Panc1 (cell line): ENCODE data around the gene CSF1R. TPM values are rescaled to one million over a fixed set of nuclear protein-coding genes. Genes with fewer than 3 reads are reported as not detected.

Source experiments
- ATAC-seq: fragments of 200-7000 bp; cut with Tn5 transposase; 2 replicates; pipeline ENCODE4 v1.9.1; 2020; ENCODE audit warnings: mild to moderate bottlenecking, moderate library complexity
- BruUV-seq: library from RNA; stranded (reverse); fragments of 400-500 nt; replicated peaks from 2 replicates; lab custom pipeline; 2021; lab: Mats Ljungman, UMichigan
- CTCF ChIA-PET: fragments of 300-600 bp; sonication (Branson Sonifier 250); formaldehyde crosslinking; loops from one replicate; lab custom pipeline; 2022; ENCODE audit warnings: antibody characterized with exemption; lab: Charles Lee
- POLR2A ChIA-PET: fragments of 300-600 bp; sonication (Branson Sonifier 250); formaldehyde crosslinking; loops from one replicate; lab custom pipeline; 2022; ENCODE audit warnings: antibody characterized with exemption; lab: Charles Lee
- DNase-seq: peaks from one replicate; pipeline ENCODE4 v3.0.0-alpha.2; 2010; ENCODE audit warnings: low read depth, low spot score
- H3K27ac ChIP-seq: 2 replicates; pipeline ENCODE4 v1.5.1; 2011; ENCODE audit warnings: mild to moderate bottlenecking, low read length, inconsistent platforms
- H3K27me3 ChIP-seq: fragments of 200-500 bp; sonication (Bioruptor generic); 2 replicates; pipeline ENCODE4 v1.6.0; 2014; ENCODE audit warnings: low read length, inconsistent platforms; ENCODE audit not compliant: control insufficient read depth, insufficient read depth
- H3K36me3 ChIP-seq: fragments of 200-500 bp; sonication (Bioruptor generic); 2 replicates; pipeline ENCODE4 v1.5.1; 2014; ENCODE audit warnings: inconsistent platforms, mild to moderate bottlenecking, low read length, moderate library complexity; ENCODE audit not compliant: control insufficient read depth, insufficient read depth
- H3K4me1 ChIP-seq: 2 replicates; pipeline ENCODE4 v1.5.1; 2011; ENCODE audit warnings: inconsistent platforms, mild to moderate bottlenecking, low read length, moderate library complexity; ENCODE audit not compliant: control insufficient read depth, insufficient read depth
- H3K4me3 ChIP-seq, 2 experiments: 2 replicates each; pipeline ENCODE4 v1.5.1; 2011 to 2012; ENCODE audit warnings: low read depth in 2 of 2, low read length in 2 of 2, mild to moderate bottlenecking in 2 of 2, inconsistent platforms in 1 of 2, moderate library complexity in 1 of 2
- H3K9me3 ChIP-seq: fragments of 200-500 bp; sonication (Bioruptor generic); 2 replicates; pipeline ENCODE4 v1.5.1; 2014; ENCODE audit warnings: low read depth, mild to moderate bottlenecking, inconsistent platforms, low read length, moderate library complexity; ENCODE audit not compliant: control insufficient read depth, insufficient read depth
- POLR2AphosphoS5 ChIP-seq: IDR thresholded peaks from 2 replicates; pipeline ENCODE4 v1.6.1; 2012; ENCODE audit warnings: mild to moderate bottlenecking, low read depth, low read length, moderate library complexity
- SIN3A ChIP-seq: IDR thresholded peaks from 2 replicates; pipeline ENCODE4 v1.6.1; 2012; ENCODE audit warnings: low read depth, mild to moderate bottlenecking, low read length, moderate library complexity, borderline replicate concordance; ENCODE audit not compliant: insufficient read depth
- TCF7L2 ChIP-seq: IDR thresholded peaks from 2 replicates; pipeline ENCODE4 v1.6.1; 2011; ENCODE audit warnings: mild to moderate bottlenecking, low read depth, low read length, inconsistent platforms
- in situ Hi-C: cut with HindIII; loops from 2 replicates; pipeline ENCODE4 v1.10.0; 2016; ENCODE audit warnings: low sequenced_read_pairs, low pct_unique_long_range_greater_than_20kb
- intact Hi-C: fragments of 100-400 bp; cut with micrococcal nuclease; formaldehyde crosslinking; loops from one replicate; pipeline ENCODE4 v1.10.0; 2022; ENCODE audit not compliant: unreplicated experiment
- total RNA-seq: library from RNA; stranded (reverse); gene quantifications from one replicate; pipeline ENCODE4 v1.2.1, GENCODE V29; 2021; ENCODE audit not compliant: unreplicated experiment
- TF ChIP-seq, protein P1 (sequence below), 2 experiments: IDR thresholded peaks; 2 replicates each; pipeline ENCODE4 v1.6.1; 2011 to 2012; ENCODE audit warnings: low read depth in 2 of 2, control low read depth in 1 of 2, low read length in 1 of 2, mild to moderate bottlenecking in 1 of 2, moderate library complexity in 1 of 2; ENCODE audit not compliant: insufficient read depth in 1 of 2
- TF ChIP-seq, protein P2 (sequence below): fragments of 450-650 bp; IDR thresholded peaks from 2 replicates; pipeline ENCODE4 v1.5.1; 2017; ENCODE audit warnings: mild to moderate bottlenecking

CSF1R gene
- total RNA-seq, 1 experiment from 2014 or later: 0.05 TPM

DNA sequence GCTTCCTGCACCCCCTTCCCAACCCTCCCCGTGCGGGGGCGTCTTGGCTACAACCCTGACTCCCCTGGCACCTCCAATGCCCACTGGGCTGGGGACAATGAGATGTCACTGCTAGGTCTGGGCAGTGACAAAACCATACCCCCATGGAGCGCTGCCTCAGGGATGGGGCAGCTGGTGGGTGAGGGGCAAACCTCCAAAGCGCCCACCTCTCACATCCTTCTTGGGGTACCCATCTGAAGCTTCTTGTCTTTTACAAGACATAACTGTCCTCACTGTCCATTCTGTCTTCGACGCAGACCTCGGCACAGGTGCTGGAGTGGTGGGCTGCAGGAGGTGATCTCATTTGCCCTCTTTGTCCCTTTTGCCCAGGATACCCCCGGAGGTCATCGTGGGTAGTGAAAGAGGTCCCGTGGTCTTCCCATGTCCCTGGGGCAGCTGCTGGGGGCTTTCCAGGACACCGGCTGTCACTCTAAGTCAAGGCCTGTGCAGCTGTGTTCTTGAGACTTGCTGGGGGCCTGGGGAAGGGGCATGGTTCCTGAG, 27.8 kb upstream of the CSF1R start:
- in situ Hi-C loops: no loop called here
- intact Hi-C loops: no loop called here
- peaks cover 7% of the 10 kb centered on the region for H3K4me1 ChIP-seq
- no peaks in the 10 kb centered on the region for H3K9me3 ChIP-seq
- H3K4me3 ChIP-seq: no peak overlapping the region
- H3K27ac ChIP-seq: no peak overlapping the region
- DNase-seq: no peak
- POLR2A ChIA-PET: no interaction called here
- ATAC-seq: no peak
- TF ChIP-seq, protein P1, sequence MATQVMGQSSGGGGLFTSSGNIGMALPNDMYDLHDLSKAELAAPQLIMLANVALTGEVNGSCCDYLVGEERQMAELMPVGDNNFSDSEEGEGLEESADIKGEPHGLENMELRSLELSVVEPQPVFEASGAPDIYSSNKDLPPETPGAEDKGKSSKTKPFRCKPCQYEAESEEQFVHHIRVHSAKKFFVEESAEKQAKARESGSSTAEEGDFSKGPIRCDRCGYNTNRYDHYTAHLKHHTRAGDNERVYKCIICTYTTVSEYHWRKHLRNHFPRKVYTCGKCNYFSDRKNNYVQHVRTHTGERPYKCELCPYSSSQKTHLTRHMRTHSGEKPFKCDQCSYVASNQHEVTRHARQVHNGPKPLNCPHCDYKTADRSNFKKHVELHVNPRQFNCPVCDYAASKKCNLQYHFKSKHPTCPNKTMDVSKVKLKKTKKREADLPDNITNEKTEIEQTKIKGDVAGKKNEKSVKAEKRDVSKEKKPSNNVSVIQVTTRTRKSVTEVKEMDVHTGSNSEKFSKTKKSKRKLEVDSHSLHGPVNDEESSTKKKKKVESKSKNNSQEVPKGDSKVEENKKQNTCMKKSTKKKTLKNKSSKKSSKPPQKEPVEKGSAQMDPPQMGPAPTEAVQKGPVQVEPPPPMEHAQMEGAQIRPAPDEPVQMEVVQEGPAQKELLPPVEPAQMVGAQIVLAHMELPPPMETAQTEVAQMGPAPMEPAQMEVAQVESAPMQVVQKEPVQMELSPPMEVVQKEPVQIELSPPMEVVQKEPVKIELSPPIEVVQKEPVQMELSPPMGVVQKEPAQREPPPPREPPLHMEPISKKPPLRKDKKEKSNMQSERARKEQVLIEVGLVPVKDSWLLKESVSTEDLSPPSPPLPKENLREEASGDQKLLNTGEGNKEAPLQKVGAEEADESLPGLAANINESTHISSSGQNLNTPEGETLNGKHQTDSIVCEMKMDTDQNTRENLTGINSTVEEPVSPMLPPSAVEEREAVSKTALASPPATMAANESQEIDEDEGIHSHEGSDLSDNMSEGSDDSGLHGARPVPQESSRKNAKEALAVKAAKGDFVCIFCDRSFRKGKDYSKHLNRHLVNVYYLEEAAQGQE (IDR thresholded peaks at IDR 0.05; ENCODE audit: insufficient read depth in 1 of 2, low read depth in 2 of 2, low read length in 1 of 2): no peak
- TF ChIP-seq, protein P2, sequence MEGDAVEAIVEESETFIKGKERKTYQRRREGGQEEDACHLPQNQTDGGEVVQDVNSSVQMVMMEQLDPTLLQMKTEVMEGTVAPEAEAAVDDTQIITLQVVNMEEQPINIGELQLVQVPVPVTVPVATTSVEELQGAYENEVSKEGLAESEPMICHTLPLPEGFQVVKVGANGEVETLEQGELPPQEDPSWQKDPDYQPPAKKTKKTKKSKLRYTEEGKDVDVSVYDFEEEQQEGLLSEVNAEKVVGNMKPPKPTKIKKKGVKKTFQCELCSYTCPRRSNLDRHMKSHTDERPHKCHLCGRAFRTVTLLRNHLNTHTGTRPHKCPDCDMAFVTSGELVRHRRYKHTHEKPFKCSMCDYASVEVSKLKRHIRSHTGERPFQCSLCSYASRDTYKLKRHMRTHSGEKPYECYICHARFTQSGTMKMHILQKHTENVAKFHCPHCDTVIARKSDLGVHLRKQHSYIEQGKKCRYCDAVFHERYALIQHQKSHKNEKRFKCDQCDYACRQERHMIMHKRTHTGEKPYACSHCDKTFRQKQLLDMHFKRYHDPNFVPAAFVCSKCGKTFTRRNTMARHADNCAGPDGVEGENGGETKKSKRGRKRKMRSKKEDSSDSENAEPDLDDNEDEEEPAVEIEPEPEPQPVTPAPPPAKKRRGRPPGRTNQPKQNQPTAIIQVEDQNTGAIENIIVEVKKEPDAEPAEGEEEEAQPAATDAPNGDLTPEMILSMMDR: no peak
- TF ChIP-seq TCF7L2 (no peak), SIN3A (no peak), POLR2AphosphoS5 (no peak)
- no peaks in the 10 kb centered on the region for H3K27me3 ChIP-seq
- CTCF ChIA-PET: no interaction called here
- H3K36me3 ChIP-seq: no peaks in the 10 kb centered on the region
- BruUV-seq: no TSS peak

DNA sequence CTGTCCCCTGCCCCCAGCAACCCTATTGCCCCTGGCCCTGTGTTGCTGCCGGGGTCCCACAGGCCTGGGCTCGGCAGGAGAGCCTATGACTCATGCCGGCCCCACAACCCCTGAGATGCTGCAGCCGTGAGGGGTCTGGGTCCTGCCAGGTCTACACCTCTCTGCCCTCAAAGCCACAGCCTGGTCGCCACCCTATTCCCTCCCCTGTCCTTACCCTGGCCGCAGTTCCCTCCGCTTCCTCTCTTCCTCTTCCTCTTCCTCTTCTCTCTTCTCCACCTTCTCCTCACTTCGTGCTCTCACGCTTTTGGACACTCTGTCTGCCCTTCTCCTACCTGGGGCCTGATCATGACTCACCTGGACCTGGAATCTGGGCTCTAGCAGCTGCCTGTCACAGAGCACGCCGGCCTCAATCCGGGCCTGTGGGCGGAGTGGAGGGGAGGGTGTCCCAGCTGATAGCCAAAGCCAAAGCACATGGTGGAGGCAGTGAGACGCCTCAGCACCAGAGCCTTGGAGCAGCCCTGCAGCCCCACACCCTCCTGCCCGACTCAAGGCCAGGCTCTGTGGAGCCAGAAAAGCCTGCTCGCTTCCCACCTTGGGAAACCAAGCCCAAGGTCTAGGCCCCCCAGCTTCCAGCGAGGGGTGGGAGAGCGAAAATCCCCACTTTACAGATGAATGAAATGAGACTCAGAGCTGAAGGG, 26.8 kb upstream of the CSF1R start:
- no peak for TF ChIP-seq POLR2AphosphoS5
- no peak for TF ChIP-seq SIN3A
- TF ChIP-seq, protein P1 (IDR thresholded peaks at IDR 0.05; ENCODE audit: insufficient read depth in 1 of 2, low read depth in 2 of 2, low read length in 1 of 2): no peak
- DNase-seq (no peak), ATAC-seq (no peak)
- in situ Hi-C loops (no loop called here), intact Hi-C loops (no loop called here)
- H3K27me3 ChIP-seq: no peaks in the 10 kb centered on the region
- H3K27ac ChIP-seq: no peak overlapping the region
- CTCF ChIA-PET: no interaction called here
- POLR2A ChIA-PET: no interaction called here
- no TSS peak for BruUV-seq
- peaks cover 7% of the 10 kb centered on the region for H3K4me1 ChIP-seq
- H3K9me3 ChIP-seq: no peaks in the 10 kb centered on the region
- H3K36me3 ChIP-seq: no peaks in the 10 kb centered on the region
- H3K4me3 ChIP-seq: no peak overlapping the region
